Right cardiac atrium (tissue), 5 donors: ENCODE results near the gene SYT11. TPM values are rescaled to one million over a fixed set of nuclear protein-coding genes. Genes with fewer than 3 reads are reported as not detected.
A peak's percentile ranks its signal among the peaks of the same experiment; 100 is the strongest.

Experiments used
- ATAC-seq, 2 donors: fragments of 200-7000 bp; cut with Tn5 transposase; one replicate each; pipeline versions ENCODE4 v1.8.0 to v1.9.1; 2020; ENCODE audit warnings: moderate library complexity in 2 of 2, mild to moderate bottlenecking in 1 of 2
- DNase-seq, 3 donors: peaks; one replicate each; pipeline ENCODE4 v3.0.0-alpha.2; 2020
- H3K27ac ChIP-seq: one replicate; pipeline ENCODE4 v1.5.1; 2013; ENCODE audit warnings: mild to moderate bottlenecking, low read length, control low read depth, moderate library complexity
- H3K27me3 ChIP-seq: one replicate; pipeline ENCODE4 v1.6.1; 2013; ENCODE audit not compliant: control insufficient read depth, insufficient read depth
- H3K4me1 ChIP-seq: one replicate; pipeline ENCODE4 v1.6.1; 2013; ENCODE audit warnings: low read length; ENCODE audit not compliant: control insufficient read depth, insufficient read depth
- H3K4me3 ChIP-seq: one replicate; pipeline ENCODE4 v1.5.1; 2013; ENCODE audit warnings: low read length, control low read depth
- H3K9me3 ChIP-seq: one replicate; pipeline ENCODE4 v1.6.1; 2013; ENCODE audit warnings: low read length; ENCODE audit not compliant: control insufficient read depth
- WGBS: extraction: QIAGEN DNeasy Blood & Tissue Kit; methylation state at CpG from one replicate; pipeline ENCODE4 v1.1.7; 2013; 5-methylcytosine and 5-hydroxymethylcytosine counted together
- intact Hi-C, 4 donors: fragments of 100-400 bp; cut with DNase I; formaldehyde crosslinking; loops; one replicate each; pipeline versions ENCODE4 v1.11.0 to v1.14.0; 2022 to 2023
- polyA plus RNA-seq: library from polyadenylated mRNA; stranded (reverse); fragments of 200-250 nt; gene quantifications from one replicate; pipeline ENCODE4 v1.2.3, GENCODE V29; 2013
- total RNA-seq, 4 donors: library from RNA; stranded (reverse); fragmentation: NEBNext Ultra II Directional; extraction: Animal tissue kit (Norgen Biotek cat#: 25700); gene quantifications; one replicate each; pipeline ENCODE4 v1.2.1, GENCODE V29; 2021
- donor health status: healthy with polysubstance abuse.
- donor health status: DM: no; HTN: yes; CAD: no.
- donor health status: DM: no; HTN: no; CAD: no.
- donor health status: DM: no; HTN: yes; CAD: no; lungs with severe emphysema.
- donor health status: DM: yes; HTN: yes; CAD: no.

Gene SYT11
- total and polyA plus RNA-seq, 5 donors, result 4.7 to 15.4 (median 14.1) TPM

GRCh38 chr1:155861896-155862295 is 2.5 kb downstream of the SYT11 start:
- H3K4me3 ChIP-seq, result no peak overlapping the region
- no peaks in the 10 kb centered on the region for H3K4me1 ChIP-seq
- H3K27me3 ChIP-seq, result no peaks in the 10 kb centered on the region
- intact Hi-C loops, result loop anchor here in 1 of 4 donors (10.0 kb wide), 1 partner anchor 53 kb away; the partner anchor contains the start of gene RIT1
- DNase-seq (no peak), ATAC-seq (no peak)
- no peak overlapping the region for H3K27ac ChIP-seq
- WGBS, result 96% methylated on average over 2 of the region's 2 CpGs
- H3K9me3 ChIP-seq, result no peaks in the 10 kb centered on the region

GRCh38 chr1:155864393-155864792 is 5.0 kb downstream of the SYT11 start:
- DNase-seq (no peak), ATAC-seq (no peak)

GRCh38 chr1:155867766-155868165 is 8.4 kb downstream of the SYT11 start:
- H3K9me3 ChIP-seq, result no peaks in the 10 kb centered on the region
- WGBS, result 93% methylated on average over 8 of the region's 8 CpGs

More at GRCh38 chr1:155864393-155864792, 5.0 kb downstream of the SYT11 start:
- Histone ChIP-seq H3K27me3 (no peaks in the 10 kb centered on the region), H3K27ac (no peak overlapping the region), H3K9me3 (no peaks in the 10 kb centered on the region), H3K4me3 (no peak overlapping the region), H3K4me1 (no peaks in the 10 kb centered on the region)
- intact Hi-C loops, result loop anchor here in 1 of 4 donors (10.0 kb wide), 1 partner anchor 50 kb away; the partner anchor contains the start of gene RIT1

GRCh38 chr1:155871390-155871789 is 12.0 kb downstream of the SYT11 start:
- DNase-seq, result peak; percentile 55 to 84 (median 81)
- Histone ChIP-seq H3K4me1 (peaks cover 13% of the 10 kb centered on the region), H3K27ac (peak overlapping the region; percentile 80), H3K4me3 (no peak overlapping the region), H3K27me3 (no peaks in the 10 kb centered on the region), H3K9me3 (no peaks in the 10 kb centered on the region)
- intact Hi-C loops, result no loop called here
- ATAC-seq, result peak; percentile 72 to 85
- 28% methylated on average over 1 of the region's 1 CpG for WGBS

More at GRCh38 chr1:155867766-155868165, 8.4 kb downstream of the SYT11 start:
- Histone ChIP-seq H3K27ac (no peak overlapping the region), H3K4me3 (no peak overlapping the region), H3K4me1 (peaks cover 13% of the 10 kb centered on the region), H3K27me3 (no peaks in the 10 kb centered on the region)
- intact Hi-C loops, result loop anchor here in 1 of 4 donors (10.0 kb wide), 1 partner anchor 47 kb away; the partner anchor contains the start of gene RIT1
- no peak for DNase-seq
- ATAC-seq, result no peak

- no peaks in the 10 kb centered on the region for H3K27me3 ChIP-seq
- no peak overlapping the region for H3K4me3 ChIP-seq
- ATAC-seq (peak; percentile 35 to 46), DNase-seq (peak in 2 of 3 donors; percentile 66 to 70)
- peaks cover 13% of the 10 kb centered on the region for H3K4me1 ChIP-seq
- intact Hi-C loops, result no loop called here
- no peaks in the 10 kb centered on the region for H3K9me3 ChIP-seq
- H3K27ac ChIP-seq, result no peak overlapping the region
- 76% methylated on average over 5 of the region's 5 CpGs for WGBS
Measured at GRCh38 chr1:155872527-155872926, 13.2 kb downstream of the SYT11 start.

GRCh38 chr1:155873860-155874259 is 14.5 kb downstream of the SYT11 start:
- H3K9me3 ChIP-seq, result no peaks in the 10 kb centered on the region
- no peak overlapping the region for H3K4me3 ChIP-seq
- no peak overlapping the region for H3K27ac ChIP-seq
- ATAC-seq, result no peak
- WGBS, result 83% methylated on average over 9 of the region's 9 CpGs
- H3K4me1 ChIP-seq, result peaks cover 13% of the 10 kb centered on the region
- DNase-seq, result no peak
- H3K27me3 ChIP-seq, result no peaks in the 10 kb centered on the region
- intact Hi-C loops, result no loop called here

GRCh38 chr1:155877945-155878344 is 18.6 kb downstream of the SYT11 start:
- Histone ChIP-seq H3K27me3 (no peaks in the 10 kb centered on the region), H3K9me3 (no peaks in the 10 kb centered on the region), H3K27ac (no peak overlapping the region), H3K4me1 (no peaks in the 10 kb centered on the region), H3K4me3 (no peak overlapping the region)
- ATAC-seq (no peak), DNase-seq (no peak)
- WGBS, result 98% methylated on average over 2 of the region's 2 CpGs
- intact Hi-C loops, result no loop called here

GRCh38 chr1:155880251-155880650 is 20.9 kb downstream of the SYT11 start:
- H3K4me3 ChIP-seq, result no peak overlapping the region
- ATAC-seq, result no peak
- no peaks in the 10 kb centered on the region for H3K9me3 ChIP-seq
- H3K4me1 ChIP-seq, result no peaks in the 10 kb centered on the region
- intact Hi-C loops, result no loop called here
- WGBS, result 95% methylated on average over 2 of the region's 2 CpGs
- H3K27me3 ChIP-seq, result no peaks in the 10 kb centered on the region
- DNase-seq, result no peak
- H3K27ac ChIP-seq, result no peak overlapping the region

- no peaks in the 10 kb centered on the region for H3K4me1 ChIP-seq
- WGBS, result 91% methylated on average over 6 of the region's 6 CpGs
- no peaks in the 10 kb centered on the region for H3K27me3 ChIP-seq
- intact Hi-C loops, result no loop called here
- no peaks in the 10 kb centered on the region for H3K9me3 ChIP-seq
- no peak for DNase-seq
- H3K27ac ChIP-seq, result no peak overlapping the region
- ATAC-seq, result no peak
- no peak overlapping the region for H3K4me3 ChIP-seq
Measured at GRCh38 chr1:155880950-155881349, 21.6 kb downstream of the SYT11 start.

GRCh38 chr1:155882235-155882634 is 22.9 kb downstream of the SYT11 start:
- intact Hi-C loops, result no loop called here
- DNase-seq (no peak), ATAC-seq (no peak)
- no peaks in the 10 kb centered on the region for H3K4me1 ChIP-seq
- no peaks in the 10 kb centered on the region for H3K27me3 ChIP-seq
- no peaks in the 10 kb centered on the region for H3K9me3 ChIP-seq
- H3K4me3 ChIP-seq, result no peak overlapping the region
- no peak overlapping the region for H3K27ac ChIP-seq

- 69% methylated on average over 2 of the region's 2 CpGs for WGBS
- no peaks in the 10 kb centered on the region for H3K4me1 ChIP-seq
- no peak overlapping the region for H3K4me3 ChIP-seq
- DNase-seq (no peak), ATAC-seq (no peak)
- no peaks in the 10 kb centered on the region for H3K9me3 ChIP-seq
- H3K27me3 ChIP-seq, result no peaks in the 10 kb centered on the region
- intact Hi-C loops, result no loop called here
- no peak overlapping the region for H3K27ac ChIP-seq
Measured at GRCh38 chr1:155882766-155883165, 23.4 kb downstream of the SYT11 start.
